ENCODE measurements around the gene SNAI1.
"Not testable (repeated sequence)": the region's sequence is repeated elsewhere in the genome, so short reads cannot be mapped to it uniquely, and the experiment has no call there.

The SNAI1 gene

DNA sequence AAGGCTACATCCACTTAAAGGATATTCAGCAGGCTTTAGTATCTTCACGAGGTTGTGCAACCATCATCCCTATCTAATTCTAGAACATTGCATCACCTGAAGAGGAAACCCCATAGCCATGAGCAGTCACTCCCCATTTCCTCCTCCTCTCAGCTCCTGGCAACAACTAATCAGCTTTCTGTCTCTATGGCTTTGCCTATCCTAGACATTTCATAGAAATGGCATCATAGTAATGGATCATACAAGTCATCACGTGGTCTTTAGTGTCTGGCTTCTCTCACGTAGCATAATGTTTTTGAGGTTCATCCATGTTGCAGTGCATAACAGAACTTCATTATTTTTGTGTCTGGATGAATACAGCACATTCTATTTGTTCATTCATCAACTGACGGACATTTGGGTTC lies 20.5 kb downstream of the SNAI1 start:
- no peak overlapping the region for H3K27ac ChIP-seq
- TF ChIP-seq, protein P1, sequence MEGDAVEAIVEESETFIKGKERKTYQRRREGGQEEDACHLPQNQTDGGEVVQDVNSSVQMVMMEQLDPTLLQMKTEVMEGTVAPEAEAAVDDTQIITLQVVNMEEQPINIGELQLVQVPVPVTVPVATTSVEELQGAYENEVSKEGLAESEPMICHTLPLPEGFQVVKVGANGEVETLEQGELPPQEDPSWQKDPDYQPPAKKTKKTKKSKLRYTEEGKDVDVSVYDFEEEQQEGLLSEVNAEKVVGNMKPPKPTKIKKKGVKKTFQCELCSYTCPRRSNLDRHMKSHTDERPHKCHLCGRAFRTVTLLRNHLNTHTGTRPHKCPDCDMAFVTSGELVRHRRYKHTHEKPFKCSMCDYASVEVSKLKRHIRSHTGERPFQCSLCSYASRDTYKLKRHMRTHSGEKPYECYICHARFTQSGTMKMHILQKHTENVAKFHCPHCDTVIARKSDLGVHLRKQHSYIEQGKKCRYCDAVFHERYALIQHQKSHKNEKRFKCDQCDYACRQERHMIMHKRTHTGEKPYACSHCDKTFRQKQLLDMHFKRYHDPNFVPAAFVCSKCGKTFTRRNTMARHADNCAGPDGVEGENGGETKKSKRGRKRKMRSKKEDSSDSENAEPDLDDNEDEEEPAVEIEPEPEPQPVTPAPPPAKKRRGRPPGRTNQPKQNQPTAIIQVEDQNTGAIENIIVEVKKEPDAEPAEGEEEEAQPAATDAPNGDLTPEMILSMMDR (conservative IDR thresholded peaks at IDR 0.05) = no peak

DNA sequence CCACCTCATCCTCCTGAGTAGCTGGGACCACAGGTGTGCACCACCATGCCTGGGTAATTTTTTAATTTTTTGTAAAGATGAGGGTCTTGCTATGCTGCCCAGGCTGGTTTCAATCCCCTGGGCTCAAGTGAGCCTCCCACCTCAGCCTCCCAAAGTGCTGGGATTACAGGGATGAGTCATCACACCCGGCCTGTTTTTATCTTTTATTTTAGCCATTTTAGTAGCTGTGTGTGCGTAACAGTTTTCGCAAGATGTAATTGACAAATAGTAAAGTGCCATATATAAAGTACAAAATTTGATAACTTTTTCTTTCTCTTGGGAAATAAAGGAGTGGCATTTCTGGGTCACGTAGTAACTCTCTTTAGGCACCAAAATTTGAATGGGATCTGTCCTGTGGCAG lies 21.4 kb downstream of the SNAI1 start:
- TF ChIP-seq, protein P1 (conservative IDR thresholded peaks at IDR 0.05) = no peak
- no peak overlapping the region for H3K27ac ChIP-seq

DNA sequence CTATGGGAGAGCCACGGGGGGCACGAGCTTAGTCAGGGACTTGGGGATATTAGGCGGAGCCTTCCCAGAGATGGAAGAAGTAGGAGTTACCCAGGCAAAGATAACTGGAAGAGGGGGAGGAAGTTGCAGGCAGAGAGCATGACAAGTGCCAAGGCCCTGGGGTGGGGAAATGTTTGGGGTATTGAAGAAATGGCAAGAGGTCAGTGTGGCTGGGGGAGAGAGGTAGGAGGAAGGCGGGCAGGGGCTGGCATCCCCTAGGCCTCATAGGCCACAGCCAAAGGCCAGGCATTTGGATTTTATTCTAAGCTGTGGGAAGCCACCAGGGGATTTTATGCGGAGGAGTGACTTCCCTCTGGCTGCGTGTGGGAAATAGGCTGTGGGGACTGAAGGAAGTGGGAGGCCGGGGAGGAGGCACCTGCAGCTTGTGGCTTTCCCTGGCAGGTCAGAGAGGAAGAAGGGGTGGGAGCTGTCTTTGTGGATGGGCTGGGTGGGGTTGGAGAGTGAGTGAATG lies 22.7 kb downstream of the SNAI1 start:
- no peak overlapping the region for H3K27ac ChIP-seq
- TF ChIP-seq, protein P1 (conservative IDR thresholded peaks at IDR 0.05) = no peak

DNA sequence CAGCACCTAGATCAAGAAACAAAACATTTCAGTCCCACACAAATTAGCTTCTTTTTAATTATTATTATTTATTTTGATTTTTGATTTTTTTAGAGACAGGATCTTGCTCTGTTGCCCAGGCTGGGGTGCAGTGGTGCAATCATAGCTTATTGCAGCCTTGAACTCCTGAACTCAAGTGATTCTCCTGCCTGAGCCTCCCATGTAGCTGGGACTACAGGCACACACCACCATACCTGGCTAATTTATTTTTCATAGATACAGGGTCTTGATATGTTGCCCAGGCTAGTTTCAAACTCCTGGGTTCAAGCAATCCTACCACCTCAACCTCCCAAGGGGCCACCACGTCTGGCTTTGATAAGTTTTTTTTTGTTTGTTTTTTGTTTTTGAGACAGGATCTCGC lies 24.6 kb downstream of the SNAI1 start:
- TF ChIP-seq, protein P1 (conservative IDR thresholded peaks at IDR 0.05) = no peak
- no peak overlapping the region for H3K27ac ChIP-seq

DNA sequence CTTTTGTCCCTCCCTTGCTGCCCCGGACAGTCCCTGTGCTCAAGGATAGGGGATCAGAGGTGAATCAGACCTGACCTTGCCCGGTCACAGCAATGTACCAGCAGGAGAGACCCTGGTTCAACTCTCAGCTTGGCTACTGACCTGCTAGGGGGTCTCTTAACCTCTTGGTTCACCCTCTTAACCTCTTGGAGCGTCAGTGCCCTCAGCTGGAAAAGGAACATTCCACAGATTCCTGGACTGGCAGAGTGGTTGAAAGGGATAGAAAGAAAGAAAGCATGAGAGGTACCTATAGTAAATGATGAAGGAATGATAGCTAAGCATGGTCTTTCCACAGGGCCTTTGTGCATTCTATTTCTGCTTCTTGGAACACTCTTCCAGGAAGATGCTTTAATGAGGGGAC lies 25.2 kb downstream of the SNAI1 start:
- H3K27ac ChIP-seq = no peak overlapping the region
- TF ChIP-seq, protein P1 (conservative IDR thresholded peaks at IDR 0.05) = no peak

DNA sequence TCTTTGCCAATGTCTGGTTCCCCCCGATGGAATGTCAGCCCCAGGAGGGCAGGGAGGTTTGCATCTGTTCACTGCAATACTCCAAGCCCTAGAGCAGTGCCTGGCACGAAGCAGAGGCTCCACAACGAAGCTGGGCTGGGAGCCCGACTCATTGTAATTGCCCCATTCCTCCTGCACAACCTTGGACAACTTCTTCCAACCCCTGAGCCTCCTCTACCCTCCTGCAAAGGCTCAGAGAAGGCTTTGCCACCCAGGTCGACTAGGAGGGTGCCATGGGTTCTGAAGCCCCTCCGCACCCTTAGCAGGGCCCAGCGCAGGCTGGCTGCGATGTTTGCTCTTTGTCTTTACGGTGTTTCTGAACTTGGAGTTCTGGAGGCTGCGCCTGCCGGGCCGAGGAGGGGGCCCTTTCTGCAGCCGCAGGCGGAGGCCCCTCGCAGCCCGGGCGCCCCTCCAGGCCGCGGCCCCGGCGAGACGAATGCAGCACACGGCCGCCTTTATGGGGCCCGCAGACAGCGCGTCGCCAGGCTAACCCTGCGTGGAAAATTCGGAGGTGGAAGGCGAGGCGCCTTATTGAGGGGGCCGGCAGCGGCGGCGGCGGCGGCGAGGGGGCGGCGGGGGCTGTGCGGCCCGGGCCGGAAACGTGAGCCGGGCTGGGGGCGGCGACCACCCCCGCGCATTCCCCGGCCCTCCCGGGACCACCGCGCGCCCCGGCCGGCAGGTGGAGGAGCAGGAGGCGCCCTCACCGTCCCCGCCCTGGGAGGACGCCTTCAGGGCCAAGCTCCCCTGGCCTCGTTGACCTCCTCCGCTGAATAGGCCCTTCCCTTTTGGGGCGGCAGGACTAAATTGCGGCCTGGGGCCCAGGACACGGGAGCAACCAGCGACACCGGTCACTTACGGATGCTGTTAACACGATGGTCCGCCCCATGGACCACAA lies 27.0 kb downstream of the SNAI1 start:
- H3K27ac ChIP-seq = no peak overlapping the region
- TF ChIP-seq, protein P1 (conservative IDR thresholded peaks at IDR 0.05) = no peak

DNA sequence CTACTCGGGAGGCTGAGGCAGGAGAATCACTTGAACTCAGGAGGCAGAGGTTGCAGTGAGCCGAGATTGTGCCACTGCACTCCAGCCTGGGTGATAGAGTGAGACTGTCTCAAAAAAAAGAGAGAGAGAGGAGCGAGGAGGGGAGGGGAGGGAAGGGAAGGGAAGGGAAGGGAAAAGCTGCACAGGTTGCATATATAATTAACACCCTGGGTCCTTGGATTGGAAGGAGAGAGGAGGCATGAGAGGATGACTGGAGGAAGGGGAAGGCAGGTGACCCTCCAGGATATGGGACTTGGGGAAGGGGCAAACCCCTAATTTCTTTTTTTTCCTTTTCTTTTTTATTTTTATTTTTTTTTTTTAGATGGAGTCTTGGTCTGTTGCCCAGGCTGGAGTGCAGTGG lies 28.8 kb downstream of the SNAI1 start:
- H3K27ac ChIP-seq = not testable (repeated sequence)

All from VCaP (cell line).